Astrocyte (in vitro differentiated cells and primary cell): ENCODE measurements around the gene NUAK1.

Experiments
- EZH2 ChIP-seq: IDR thresholded peaks from 2 replicates; pipeline ENCODE4 v1.6.1; 2012; ENCODE audit warnings: mild to moderate bottlenecking, low read length, inconsistent platforms; ENCODE audit not compliant: insufficient read depth
- TF ChIP-seq, protein P1 (sequence below): IDR thresholded peaks from 2 replicates; pipeline ENCODE4 v1.5.1; 2011; ENCODE audit warnings: low read depth, mild to moderate bottlenecking, inconsistent platforms, low read length, moderate library complexity; ENCODE audit not compliant: insufficient read depth

DNA sequence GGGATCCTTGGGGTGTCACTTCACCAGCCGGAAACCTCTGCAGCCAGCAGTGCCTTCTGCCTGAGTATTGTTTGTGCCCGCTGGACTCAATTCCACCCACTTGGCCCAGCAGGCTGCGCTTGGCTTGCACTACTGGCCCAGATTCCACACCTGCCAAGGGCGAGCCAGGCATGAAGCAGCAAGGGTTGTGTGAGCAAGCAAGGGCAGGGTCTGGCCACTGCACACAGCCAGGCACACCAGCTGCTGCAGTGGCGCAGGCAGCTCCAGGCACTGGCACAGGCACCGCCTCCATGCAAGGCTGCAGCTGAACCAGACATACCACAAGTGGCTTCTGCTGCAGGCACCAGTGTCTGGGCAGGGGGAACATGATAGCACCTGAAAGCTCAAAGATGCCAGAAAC lies 99.5 kb downstream of the NUAK1 start:
- TF ChIP-seq, protein P1, sequence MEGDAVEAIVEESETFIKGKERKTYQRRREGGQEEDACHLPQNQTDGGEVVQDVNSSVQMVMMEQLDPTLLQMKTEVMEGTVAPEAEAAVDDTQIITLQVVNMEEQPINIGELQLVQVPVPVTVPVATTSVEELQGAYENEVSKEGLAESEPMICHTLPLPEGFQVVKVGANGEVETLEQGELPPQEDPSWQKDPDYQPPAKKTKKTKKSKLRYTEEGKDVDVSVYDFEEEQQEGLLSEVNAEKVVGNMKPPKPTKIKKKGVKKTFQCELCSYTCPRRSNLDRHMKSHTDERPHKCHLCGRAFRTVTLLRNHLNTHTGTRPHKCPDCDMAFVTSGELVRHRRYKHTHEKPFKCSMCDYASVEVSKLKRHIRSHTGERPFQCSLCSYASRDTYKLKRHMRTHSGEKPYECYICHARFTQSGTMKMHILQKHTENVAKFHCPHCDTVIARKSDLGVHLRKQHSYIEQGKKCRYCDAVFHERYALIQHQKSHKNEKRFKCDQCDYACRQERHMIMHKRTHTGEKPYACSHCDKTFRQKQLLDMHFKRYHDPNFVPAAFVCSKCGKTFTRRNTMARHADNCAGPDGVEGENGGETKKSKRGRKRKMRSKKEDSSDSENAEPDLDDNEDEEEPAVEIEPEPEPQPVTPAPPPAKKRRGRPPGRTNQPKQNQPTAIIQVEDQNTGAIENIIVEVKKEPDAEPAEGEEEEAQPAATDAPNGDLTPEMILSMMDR, result no peak
- no peak for TF ChIP-seq EZH2
